Amniotic epithelial cell (primary cell): ENCODE data around the gene CAMSAP1.

Experiments used
- DNase-seq: peaks from one replicate; pipeline ENCODE4 v3.0.0-alpha.2; 2010; ENCODE audit warnings: low read depth

CAMSAP1 gene

GRCh38 chr9:135776893-135777622 lies 130.3 kb downstream of the CAMSAP1 start:
- no peak for DNase-seq

- no peak for DNase-seq
Measured at GRCh38 chr9:135775911-135776310, 131.4 kb downstream of the CAMSAP1 start.

GRCh38 chr9:135774794-135775525 lies 132.4 kb downstream of the CAMSAP1 start:
- no peak for DNase-seq

GRCh38 chr9:135774239-135774747 lies 133.1 kb downstream of the CAMSAP1 start:
- peak; percentile 3 for DNase-seq

GRCh38 chr9:135773530-135774238 lies 133.7 kb downstream of the CAMSAP1 start:
- no peak for DNase-seq

- no peak for DNase-seq
Measured at GRCh38 chr9:135772702-135773493, 134.4 kb downstream of the CAMSAP1 start.

GRCh38 chr9:135772056-135772646 lies 135.2 kb downstream of the CAMSAP1 start:
- DNase-seq = no peak

- DNase-seq = no peak
Measured at GRCh38 chr9:135771401-135772051, 135.8 kb downstream of the CAMSAP1 start.

- no peak for DNase-seq
Measured at GRCh38 chr9:135770771-135771170, 136.6 kb downstream of the CAMSAP1 start.

- no peak for DNase-seq
Measured at GRCh38 chr9:135770203-135770535, 137.2 kb downstream of the CAMSAP1 start.

GRCh38 chr9:135769489-135770202 lies 137.7 kb downstream of the CAMSAP1 start:
- DNase-seq = no peak

GRCh38 chr9:135768516-135769218 lies 138.7 kb downstream of the CAMSAP1 start:
- DNase-seq = no peak

- DNase-seq = no peak
Measured at GRCh38 chr9:135766707-135767106, 140.6 kb downstream of the CAMSAP1 start.

- peak; percentile 49 for DNase-seq
Measured at GRCh38 chr9:135766251-135766650, 141.1 kb downstream of the CAMSAP1 start.

- no peak for DNase-seq
Measured at GRCh38 chr9:135765416-135765815, 141.9 kb downstream of the CAMSAP1 start.

GRCh38 chr9:135764731-135765130 lies 142.6 kb downstream of the CAMSAP1 start:
- DNase-seq = no peak

- no peak for DNase-seq
Measured at GRCh38 chr9:135763716-135764446, 143.5 kb downstream of the CAMSAP1 start.

GRCh38 chr9:135762921-135763320 lies 144.4 kb downstream of the CAMSAP1 start:
- no peak for DNase-seq

- no peak for DNase-seq
Measured at GRCh38 chr9:135761845-135762168, 145.5 kb downstream of the CAMSAP1 start.
